ENCODE results near the gene PTGER1. TPM values are rescaled to one million over a fixed set of nuclear protein-coding genes. Genes with fewer than 3 reads are reported as not detected.

PTGER1 gene, protein sequence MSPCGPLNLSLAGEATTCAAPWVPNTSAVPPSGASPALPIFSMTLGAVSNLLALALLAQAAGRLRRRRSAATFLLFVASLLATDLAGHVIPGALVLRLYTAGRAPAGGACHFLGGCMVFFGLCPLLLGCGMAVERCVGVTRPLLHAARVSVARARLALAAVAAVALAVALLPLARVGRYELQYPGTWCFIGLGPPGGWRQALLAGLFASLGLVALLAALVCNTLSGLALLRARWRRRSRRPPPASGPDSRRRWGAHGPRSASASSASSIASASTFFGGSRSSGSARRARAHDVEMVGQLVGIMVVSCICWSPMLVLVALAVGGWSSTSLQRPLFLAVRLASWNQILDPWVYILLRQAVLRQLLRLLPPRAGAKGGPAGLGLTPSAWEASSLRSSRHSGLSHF
- 1.6 TPM for polyA plus RNA-seq (ENCODE audit: insufficient read length)
- long read RNA-seq, donor 1, transcript PTGER1-201 (3 exons, 1,421 nt): major isoform, 6 of 6 reads
- long read RNA-seq, donor 1, partial matches to known transcripts: 0 of 6 reads
- long read RNA-seq, donor 1, other reads (novel, unspliced or antisense): 0 of 6 reads
- long read RNA-seq, donor 2, transcript PTGER1-201 (3 exons, 1,421 nt): major isoform, 9 of 9 reads
- long read RNA-seq, donor 2, partial matches to known transcripts: 0 of 9 reads
- long read RNA-seq, donor 2, other reads (novel, unspliced or antisense): 0 of 9 reads
- long read RNA-seq, donor 3, partial matches to known transcripts: 0 of 3 reads
- long read RNA-seq, donor 3, other reads (novel, unspliced or antisense): 0 of 3 reads
- long read RNA-seq, donor 4, partial matches to known transcripts: 0 of 1 reads
- long read RNA-seq, donor 4, other reads (novel, unspliced or antisense): 0 of 1 reads
- long read RNA-seq, donor 5, transcript PTGER1-201 (3 exons, 1,421 nt): major isoform, 7 of 7 reads
- long read RNA-seq, donor 5, partial matches to known transcripts: 0 of 7 reads
- long read RNA-seq, donor 5, other reads (novel, unspliced or antisense): 0 of 7 reads
- long read RNA-seq, donor 6, transcript PTGER1-201 (3 exons, 1,421 nt): major isoform, 7 of 7 reads
- long read RNA-seq, donor 6, partial matches to known transcripts: 0 of 7 reads
- long read RNA-seq, donor 6, other reads (novel, unspliced or antisense): 0 of 7 reads
- long read RNA-seq, donor 7, transcript PTGER1-201 (3 exons, 1,421 nt): major isoform, 8 of 13 reads
- long read RNA-seq, donor 7, partial matches to known transcripts: 5 of 13 reads
- long read RNA-seq, donor 7, other reads (novel, unspliced or antisense): 0 of 13 reads
- long read RNA-seq, donor 8, transcript PTGER1-201 (3 exons, 1,421 nt): major isoform, 6 of 6 reads
- long read RNA-seq, donor 8, partial matches to known transcripts: 0 of 6 reads
- long read RNA-seq, donor 8, other reads (novel, unspliced or antisense): 0 of 6 reads

GRCh38 chr19:14475251-14476073, at the start of gene PTGER1:
Gene PTGER1 (minus strand): TSS chr19:14475354. CDS start chr19:14474320, 1,034 bp downstream.
- no peak for DNase-seq

DNA sequence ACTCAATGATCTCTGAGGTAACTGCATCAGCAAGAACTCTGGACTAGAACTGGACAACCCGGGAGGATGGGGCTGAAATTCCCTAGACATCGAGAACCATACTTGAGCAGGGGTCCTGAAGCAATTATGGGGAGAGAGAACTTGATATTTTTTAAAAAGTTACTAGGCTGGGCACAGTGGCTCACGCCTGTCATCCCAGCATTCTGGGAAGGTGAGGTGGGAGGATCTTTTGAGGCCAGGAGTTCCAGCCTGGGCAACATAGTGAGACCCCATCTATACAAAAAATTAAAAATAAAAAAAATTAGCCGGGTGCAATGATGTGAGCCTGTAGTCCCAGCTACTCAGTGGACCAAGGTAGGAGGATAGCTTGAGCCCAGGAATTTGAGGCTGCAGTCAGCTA, 45.4 kb upstream of the PTGER1 start:
- DNase-seq: no peak

- no peak for DNase-seq
These were observed 44.8 kb upstream of the PTGER1 start for GRCh38 chr19:14519860-14520407.

GRCh38 chr19:14519245-14519859, 44.2 kb upstream of the PTGER1 start:
- no peak for DNase-seq

DNA sequence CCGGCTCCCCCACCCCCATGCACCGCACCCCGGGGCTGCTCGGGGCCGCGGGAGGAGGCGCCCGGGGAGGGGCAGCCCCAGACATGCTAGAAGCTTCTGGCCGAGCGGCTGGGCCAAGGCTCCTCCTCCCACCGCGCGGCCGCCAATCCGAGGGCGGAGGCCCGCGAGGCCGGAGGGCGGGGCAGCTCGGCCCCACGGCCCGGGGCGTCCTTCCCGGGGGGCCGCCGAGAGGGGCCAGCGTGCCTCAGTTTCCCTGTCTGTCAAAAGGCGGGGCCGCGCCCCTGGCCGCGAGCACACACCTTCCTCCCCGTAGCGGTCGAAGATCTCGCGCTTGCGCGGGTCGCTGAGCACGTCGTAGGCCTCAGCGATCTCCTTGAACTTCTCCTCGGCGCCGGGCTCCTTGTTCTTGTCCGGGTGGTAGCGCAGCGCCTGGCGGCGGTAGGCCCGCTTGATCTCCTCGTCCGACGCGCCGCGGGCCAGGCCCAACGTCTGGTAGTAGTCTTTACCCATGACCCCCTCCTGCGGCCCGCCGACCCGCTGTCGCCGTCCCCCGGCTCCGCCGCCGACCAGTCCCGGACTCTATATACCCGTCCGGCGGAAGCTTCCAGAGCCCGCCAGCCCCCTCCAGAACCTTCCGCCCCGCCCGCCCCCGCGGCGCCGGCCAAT, 42.8 kb upstream of the PTGER1 start, which contains the start of gene DNAJB1:
DNAJB1 (minus strand) TSS at position 558 of the 666 bp plus-strand sequence; CDS start at position 510, 48 bp downstream.
- peak; percentile 70 for DNase-seq

DNA sequence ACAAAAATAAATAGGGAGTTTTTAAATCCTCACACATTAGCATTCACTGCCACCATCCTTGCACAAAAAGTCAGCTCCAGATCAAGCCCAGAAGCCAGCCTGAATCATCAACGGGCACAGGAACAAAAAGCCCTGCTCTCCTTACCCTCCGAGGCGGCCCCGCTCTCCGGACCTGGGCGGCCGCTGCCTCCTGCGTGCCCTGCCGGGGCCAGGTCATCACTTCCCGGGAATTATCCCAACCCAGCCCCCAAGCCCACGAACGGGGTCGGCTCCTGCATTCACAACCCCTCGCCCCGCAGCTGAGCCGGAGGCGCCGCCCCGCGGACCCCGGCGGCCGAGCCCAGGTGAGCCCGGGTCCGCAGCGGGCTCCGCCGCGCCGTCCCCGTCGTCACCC, 42.3 kb upstream of the PTGER1 start:
- DNase-seq: no peak

DNA sequence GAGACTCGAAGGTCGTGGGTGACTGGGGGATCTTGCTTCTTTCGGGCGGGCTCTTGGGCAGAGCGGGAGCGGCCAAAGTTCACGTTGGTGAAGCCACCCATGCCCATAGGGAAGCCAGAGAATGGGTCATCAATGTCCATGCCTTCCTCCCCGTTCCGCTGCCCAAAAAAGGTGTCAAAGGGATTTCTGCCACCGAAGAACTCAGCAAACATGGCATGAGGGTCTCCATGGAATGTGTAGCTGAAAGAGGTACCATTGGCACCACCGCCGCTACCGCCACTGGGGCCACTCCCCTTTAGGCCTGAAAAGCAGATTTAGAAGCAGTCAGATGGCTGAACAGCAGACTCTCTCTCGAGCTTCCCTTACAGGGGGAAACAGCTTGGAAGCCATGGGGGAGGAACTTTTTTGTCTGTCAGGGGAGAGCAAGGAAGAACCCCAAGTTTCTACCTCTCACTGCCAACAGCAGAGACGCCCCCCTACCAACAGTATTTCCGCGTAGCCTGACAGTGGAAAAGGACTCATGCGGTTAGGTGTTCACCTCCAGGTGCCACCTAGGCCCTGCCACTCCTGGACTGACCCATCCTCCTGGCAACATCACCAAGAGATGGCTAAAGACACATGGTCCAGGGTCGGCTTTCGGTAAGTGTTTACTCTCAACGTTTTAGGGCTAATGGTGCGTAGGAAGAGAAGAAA, 41.7 kb upstream of the PTGER1 start:
- no peak for DNase-seq

GRCh38 chr19:14516048-14516534, 40.9 kb upstream of the PTGER1 start:
- no peak for DNase-seq

DNA sequence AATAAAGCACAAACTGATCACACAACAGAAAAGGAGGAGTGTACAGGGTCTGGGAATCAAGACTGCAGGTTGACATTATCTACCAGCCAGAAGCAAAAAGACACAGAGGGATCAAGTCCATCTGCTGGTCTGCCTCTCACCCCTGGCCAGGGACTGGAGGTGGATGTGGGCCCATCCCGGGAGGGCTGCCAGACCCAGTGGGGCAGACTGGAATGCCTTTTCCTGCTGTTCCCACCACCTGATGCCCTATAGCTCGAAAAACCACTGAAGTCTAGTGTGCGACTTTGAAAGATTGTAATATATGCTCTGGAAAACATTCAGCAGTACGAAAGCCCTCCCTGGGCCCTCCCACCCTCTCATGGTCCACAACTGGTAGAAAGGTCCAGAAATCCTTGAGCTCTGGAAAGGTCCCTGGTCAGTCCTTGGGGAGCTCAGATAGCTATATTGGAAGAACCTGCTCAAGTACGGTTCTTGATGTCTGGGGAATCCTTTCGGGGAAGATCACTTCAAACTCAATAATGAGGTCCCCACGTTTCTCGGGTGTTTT, 40.4 kb upstream of the PTGER1 start:
- no peak for DNase-seq

- DNase-seq: no peak
These were observed 39.2 kb upstream of the PTGER1 start for GRCh38 chr19:14514215-14514863.

DNA sequence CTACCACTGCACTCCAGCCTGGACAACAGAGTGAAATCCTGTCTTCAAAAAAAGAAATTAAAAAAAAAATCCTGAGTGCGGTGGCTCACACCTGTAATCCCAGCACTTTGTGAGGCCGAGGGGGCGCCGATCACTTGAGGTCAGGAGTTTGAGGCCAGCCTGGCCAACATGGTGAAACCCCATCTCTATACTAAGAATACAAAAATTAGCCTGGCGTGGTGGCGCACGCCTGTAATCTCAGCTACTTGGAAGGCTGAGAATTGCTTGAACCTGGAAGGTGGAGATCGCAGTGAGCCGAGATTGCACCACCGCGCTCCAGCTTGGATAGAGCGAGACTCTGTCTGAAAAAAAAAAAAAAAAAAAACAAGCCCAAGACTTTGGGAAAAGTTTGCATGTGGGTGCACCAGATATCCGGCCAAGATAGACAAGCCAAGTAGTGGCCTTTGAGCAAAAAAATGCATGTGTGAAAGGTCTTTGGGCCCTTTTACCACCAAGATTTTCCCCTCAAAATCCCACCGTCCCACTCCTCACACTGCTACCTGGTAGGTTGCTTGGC, 37.3 kb upstream of the PTGER1 start:
- DNase-seq: no peak

GRCh38 chr19:14511229-14511593, 36.1 kb upstream of the PTGER1 start:
- DNase-seq: no peak

DNA sequence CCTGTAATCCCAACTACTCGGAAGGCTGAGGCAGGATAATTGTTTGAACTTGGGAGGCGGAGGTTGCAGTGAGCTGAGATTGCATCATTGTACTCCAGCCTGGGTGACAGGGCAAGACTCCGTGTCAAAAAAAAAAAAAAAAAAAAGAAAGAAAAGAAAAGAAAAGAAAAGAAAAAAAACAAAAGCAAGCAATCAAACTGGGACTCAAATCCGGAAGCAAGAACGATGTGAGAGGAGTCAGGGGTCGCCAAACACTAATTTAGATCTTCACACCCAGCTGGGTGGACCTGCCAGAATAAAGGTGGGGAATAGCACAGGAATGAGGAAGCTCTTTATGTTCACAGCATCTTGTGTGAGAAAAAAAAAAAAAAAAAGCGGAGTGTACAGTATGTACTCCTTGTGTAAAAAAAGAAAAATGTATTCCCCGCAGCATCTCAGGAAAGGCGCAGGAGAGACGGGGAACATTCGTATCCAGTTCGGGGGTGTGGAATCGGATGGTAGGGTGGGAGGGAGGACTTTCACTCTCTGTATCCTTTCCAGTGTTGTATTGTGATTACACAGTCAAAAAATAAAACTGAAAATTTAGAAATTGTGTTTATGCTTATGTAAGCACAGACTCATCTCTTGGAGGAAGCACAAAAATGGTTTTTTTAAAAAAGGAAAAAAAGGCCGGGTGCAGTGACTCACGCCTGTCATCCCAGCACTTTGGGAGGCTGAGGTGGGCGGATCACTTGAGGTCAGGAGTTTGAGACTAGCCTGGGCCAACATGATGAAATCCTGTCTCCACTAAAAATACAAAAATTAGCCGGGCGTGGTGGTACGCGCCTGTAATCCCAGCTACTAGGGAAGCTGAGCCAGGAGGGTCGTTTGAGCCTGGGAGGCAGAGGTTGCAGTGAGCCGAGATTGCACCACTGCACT, 35.4 kb upstream of the PTGER1 start:
- no peak for DNase-seq

GRCh38 chr19:14507704-14508542, 32.8 kb upstream of the PTGER1 start:
- DNase-seq: no peak

DNA sequence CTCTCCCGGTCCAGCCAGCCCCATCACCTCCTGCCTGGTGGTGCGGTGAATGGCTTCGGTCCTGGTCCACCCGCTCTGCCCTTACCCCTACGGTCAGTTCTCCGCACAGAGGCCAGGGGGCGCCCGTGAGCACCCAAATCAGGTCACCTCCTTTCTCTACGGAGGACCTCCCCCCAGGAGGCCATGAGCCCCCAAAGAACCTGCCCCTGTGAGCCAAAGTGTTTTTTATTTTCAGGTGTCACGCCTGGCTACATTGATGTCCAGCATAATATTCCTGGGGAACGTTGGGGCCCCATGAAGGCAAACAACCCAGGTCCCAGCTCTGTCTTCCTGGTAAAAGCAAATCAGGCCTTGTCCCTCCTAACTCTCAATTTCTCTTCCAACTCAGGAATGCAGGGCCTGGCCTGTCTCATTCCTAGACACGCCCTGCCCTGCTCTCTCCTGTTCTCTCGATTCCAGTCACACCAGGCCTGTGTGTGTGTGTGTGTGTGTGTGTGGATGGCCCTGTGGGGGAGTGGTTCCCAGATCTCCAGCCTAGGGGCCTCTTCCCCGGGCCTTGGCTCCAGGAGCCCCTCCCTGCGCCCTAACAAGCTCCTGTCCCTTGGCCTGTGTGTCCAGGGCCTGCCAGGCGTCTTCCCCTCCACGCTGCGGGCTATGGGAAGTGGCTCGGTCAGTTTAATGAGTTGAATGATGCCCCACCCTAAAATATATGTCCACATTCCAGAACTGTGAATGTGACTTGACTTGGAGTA, 30.5 kb upstream of the PTGER1 start:
- peak; percentile 46 for DNase-seq

Data from left kidney (tissue), 8 donors.